Endodermal cell (in vitro differentiated cells): ENCODE data around the gene PDZD4. TPM values are rescaled to one million over a fixed set of nuclear protein-coding genes. Genes with fewer than 3 reads are reported as not detected.
A peak's percentile ranks its signal among the peaks of the same experiment; 100 is the strongest.

Experiments
- DNase-seq: peaks from one replicate; pipeline ENCODE4 v3.0.0-alpha.2; 2017
- H3K27ac ChIP-seq: 2 replicates; pipeline ENCODE4 v1.5.1; 2013; ENCODE audit warnings: mild to moderate bottlenecking, low read depth, low read length, moderate library complexity
- H3K27me3 ChIP-seq: 2 replicates; pipeline ENCODE4 v1.6.1; 2013; ENCODE audit warnings: mild to moderate bottlenecking, low read length, moderate library complexity; ENCODE audit not compliant: insufficient read depth, control insufficient read depth, poor library complexity, severe bottlenecking
- H3K36me3 ChIP-seq: 2 replicates; pipeline ENCODE4 v1.7.0; 2013; ENCODE audit warnings: mild to moderate bottlenecking, low read length, moderate library complexity; ENCODE audit not compliant: control insufficient read depth, insufficient read depth
- H3K4me1 ChIP-seq: one replicate; pipeline ENCODE4 v1.7.0; 2013; ENCODE audit warnings: low read length; ENCODE audit not compliant: control insufficient read depth, insufficient read depth
- H3K4me3 ChIP-seq: 2 replicates; pipeline ENCODE4 v1.5.1; 2013; ENCODE audit warnings: mild to moderate bottlenecking, low read length, moderate library complexity
- H3K9ac ChIP-seq: 2 replicates; pipeline ENCODE4 v1.6.1; 2013; ENCODE audit warnings: mild to moderate bottlenecking, low read length, moderate library complexity; ENCODE audit not compliant: poor library complexity, severe bottlenecking; ENCODE audit errors: extremely low read depth
- H3K9me3 ChIP-seq: 2 replicates; pipeline ENCODE4 v1.6.1; 2013; ENCODE audit warnings: mild to moderate bottlenecking, low read length, moderate library complexity; ENCODE audit not compliant: control insufficient read depth
- H3K27ac Mint-ChIP-seq: 2 replicates; pipeline ENCODE4 v1.8.0; 2020; ENCODE audit warnings: mixed read lengths
- H3K27me3 Mint-ChIP-seq: 2 replicates; pipeline ENCODE4 v1.8.0; 2021; ENCODE audit warnings: mild to moderate bottlenecking, mixed read lengths; ENCODE audit not compliant: insufficient read depth
- H3K36me3 Mint-ChIP-seq: 2 replicates; pipeline ENCODE4 v1.8.0; 2020; ENCODE audit warnings: low read depth, mixed read lengths
- H3K4me1 Mint-ChIP-seq: 2 replicates; pipeline ENCODE4 v1.8.0; 2020; ENCODE audit warnings: mixed read lengths
- H3K4me3 Mint-ChIP-seq: 2 replicates; pipeline ENCODE4 v1.8.0; 2020; ENCODE audit warnings: mild to moderate bottlenecking, moderate library complexity, mixed read lengths
- H3K9me3 Mint-ChIP-seq: 2 replicates; pipeline ENCODE4 v1.8.0; 2020; ENCODE audit warnings: mild to moderate bottlenecking, mixed read lengths
- CTCF ChIP-seq: fragments of 200-600 bp; sonication (generic); conservative IDR thresholded peaks from 2 replicates; pipeline ENCODE4 v1.5.0; 2021; ENCODE audit warnings: antibody characterized with exemption, mild to moderate bottlenecking
- WGBS, 2 experiments: methylation state at CpG; one replicate each; pipeline versions ENCODE4 v1.1.5 to v1.1.7; 2013; ENCODE audit warnings: missing lambda C conversion rate in 2 of 2, mixed read lengths in 1 of 2; ENCODE audit not compliant: insufficient coverage in 1 of 2, insufficient read length in 1 of 2; 5-methylcytosine and 5-hydroxymethylcytosine counted together
- total RNA-seq, 2 donors: library from RNA; stranded (reverse); fragmentation: NEBNext Ultra II Directional in 1 of 2; extraction: Animal tissue kit (Norgen Biotek cat#: 25700) in 1 of 2; gene quantifications; 2 replicates in 1 of 2; 3 replicates in 1 of 2; pipeline ENCODE4 v1.2.1, GENCODE V29; 2021

PDZD4 gene
- total RNA-seq, 2 donors from 2014 or later: 30.1 to 68.3 TPM

GRCh38 chrX:153781428-153782047 is 48.8 kb downstream of the PDZD4 start:
- DNase-seq: no peak

GRCh38 chrX:153780678-153781427 is 49.5 kb downstream of the PDZD4 start, which contains the start of gene SRPK3:
TSS of gene SRPK3 (plus strand) at chrX:153781041. CDS start at chrX:153781087, 46 bp downstream.
- no peak for DNase-seq
- Mint-ChIP-seq H3K27ac (peak within 1 kb of the TSS; percentile 10), H3K4me1 (no peaks in the 10 kb centered on the region), H3K36me3 (no peaks in the 10 kb centered on the region), H3K27me3 (no peaks in the 10 kb centered on the region), H3K4me3 (no peak within 1 kb of the TSS), H3K9me3 (peaks cover 46% of the 10 kb centered on the region)
- H3K27ac ChIP-seq: no peak within 1 kb of the TSS
- no peaks in the 10 kb centered on the region for H3K36me3 ChIP-seq
- no peaks in the 10 kb centered on the region for H3K9me3 ChIP-seq
- 91 to 100% methylated on average over 2 to 40 of the region's 52 CpGs for WGBS, 2 experiments
- H3K4me1 ChIP-seq: no peaks in the 10 kb centered on the region
- no peak within 1 kb of the TSS for H3K9ac ChIP-seq
- H3K27me3 ChIP-seq: no peaks in the 10 kb centered on the region
- H3K4me3 ChIP-seq: no peak within 1 kb of the TSS
- TF ChIP-seq CTCF: no peak

More at GRCh38 chrX:153781428-153782047, 48.8 kb downstream of the PDZD4 start:
- no peak for TF ChIP-seq CTCF
- Mint-ChIP-seq H3K9me3 (peaks cover 48% of the 10 kb centered on the region), H3K27me3 (no peaks in the 10 kb centered on the region), H3K4me3 (no peak overlapping the region), H3K4me1 (no peaks in the 10 kb centered on the region), H3K36me3 (peaks cover 4% of the 10 kb centered on the region), H3K27ac (no peak overlapping the region)
- Histone ChIP-seq H3K4me3 (no peak overlapping the region), H3K27ac (no peak overlapping the region), H3K9ac (no peak overlapping the region), H3K9me3 (no peaks in the 10 kb centered on the region), H3K4me1 (no peaks in the 10 kb centered on the region), H3K36me3 (no peaks in the 10 kb centered on the region), H3K27me3 (no peaks in the 10 kb centered on the region)
- 92 to 97% methylated on average over 10 to 24 of the region's 24 CpGs for WGBS, 2 experiments

GRCh38 chrX:153779891-153780677 is 50.3 kb downstream of the PDZD4 start:
- no peak for DNase-seq
- H3K9me3 ChIP-seq: no peaks in the 10 kb centered on the region
- WGBS, 2 experiments: 85 to 92% methylated on average over 4 to 18 of the region's 18 CpGs
- no peak overlapping the region for H3K27ac ChIP-seq
- no peak for TF ChIP-seq CTCF
- H3K4me3 ChIP-seq: no peak overlapping the region
- Mint-ChIP-seq H3K36me3 (no peaks in the 10 kb centered on the region), H3K4me1 (no peaks in the 10 kb centered on the region), H3K9me3 (peaks cover 50% of the 10 kb centered on the region), H3K27me3 (no peaks in the 10 kb centered on the region), H3K27ac (peak overlapping the region; percentile 10), H3K4me3 (no peak overlapping the region)
- H3K27me3 ChIP-seq: no peaks in the 10 kb centered on the region
- H3K36me3 ChIP-seq: no peaks in the 10 kb centered on the region
- no peak overlapping the region for H3K9ac ChIP-seq
- no peaks in the 10 kb centered on the region for H3K4me1 ChIP-seq
